ENCODE measurements around the gene LIMS2.

The LIMS2 gene

DNA sequence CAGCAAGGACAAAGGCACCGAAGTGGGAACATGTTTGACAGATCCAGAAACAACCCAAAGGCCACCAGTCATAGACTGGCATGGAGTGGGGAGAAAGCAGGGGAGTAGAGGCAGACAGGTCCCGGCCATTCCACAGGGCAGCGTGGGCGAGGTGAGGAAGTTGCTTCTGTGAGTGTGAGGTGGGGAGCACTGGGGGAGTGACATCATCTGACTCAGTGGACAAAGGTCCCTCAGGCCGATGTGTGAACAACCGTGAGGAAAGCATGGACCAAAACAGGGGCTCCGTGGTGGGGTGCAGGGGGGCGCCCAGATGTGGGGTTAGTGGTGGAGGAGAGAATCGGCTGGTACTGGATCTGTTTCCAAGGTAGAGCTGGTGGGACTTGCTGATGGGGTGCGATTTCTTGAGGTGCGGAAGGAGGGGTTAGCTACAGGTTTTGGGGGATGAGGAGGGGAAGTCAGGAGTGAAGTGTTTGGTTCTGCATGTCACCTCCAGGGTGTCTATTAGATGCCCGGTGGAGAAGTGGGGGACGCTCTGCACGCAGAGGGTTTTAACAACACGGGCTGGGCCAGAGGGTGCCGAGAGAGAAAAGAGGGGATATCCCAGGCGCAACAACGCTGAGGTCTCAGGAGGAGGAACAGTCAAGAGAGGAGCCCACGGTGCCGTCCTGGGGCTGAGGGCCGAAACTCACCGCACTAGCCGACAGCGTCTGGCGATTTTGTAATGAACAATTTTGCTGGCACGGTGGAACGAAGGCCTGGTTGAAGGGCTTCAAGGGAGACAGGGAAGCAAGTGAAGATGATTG, 23.4 kb upstream of the LIMS2 start:
- Histone ChIP-seq H3K4me3 (ENCODE audit: low read length) (no peak overlapping the region), H3K9ac (ENCODE audit: low read length) (no peak overlapping the region), H3K4me1 (ENCODE audit: control insufficient read depth, low read depth, low read length) (peaks cover 21% of the 10 kb centered on the region), H3K9me3 (ENCODE audit: control insufficient read depth, low read depth, low read length) (no peaks in the 10 kb centered on the region), H3K27me3 (ENCODE audit: control insufficient read depth, insufficient read depth, low read length) (peaks cover 8% of the 10 kb centered on the region), H3K27ac (ENCODE audit: low read length) (no peak overlapping the region), H3K36me3 (ENCODE audit: control insufficient read depth, low read depth, low read length) (peaks cover 6% of the 10 kb centered on the region)

DNA sequence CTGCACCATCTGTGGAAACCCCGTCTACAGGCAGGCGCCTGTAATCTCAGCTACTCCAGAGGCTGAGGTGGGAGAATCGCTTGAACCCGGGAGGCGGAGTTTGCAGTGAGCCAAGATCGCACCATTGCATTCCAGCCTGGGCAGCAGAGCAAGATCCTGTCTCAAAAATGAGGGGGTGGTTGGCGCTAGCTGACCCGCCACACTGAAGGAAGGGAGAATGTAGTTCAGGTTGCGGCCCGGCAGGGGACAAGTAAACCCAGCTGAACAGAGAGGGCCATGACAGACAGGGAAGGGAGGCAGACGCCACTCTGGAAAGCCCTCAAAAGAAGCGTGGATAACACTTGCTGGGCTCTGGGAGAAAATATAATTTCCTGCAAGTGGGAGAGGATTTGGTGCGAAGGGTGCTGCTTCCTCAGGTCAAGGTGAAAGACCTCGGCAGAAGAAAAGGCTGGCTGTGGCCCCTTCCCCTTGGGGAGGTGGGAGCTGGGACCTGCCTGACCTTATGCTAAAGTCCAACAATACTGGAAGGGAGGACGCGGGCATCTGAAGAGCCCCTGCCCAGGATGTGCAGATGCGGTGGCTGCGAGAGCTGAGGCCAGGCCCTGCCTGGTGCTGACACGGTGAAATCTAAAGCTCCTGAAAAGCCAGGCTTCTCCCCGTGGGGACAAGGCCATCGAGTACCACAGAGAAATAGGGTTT, 22.3 kb upstream of the LIMS2 start:
- no peak overlapping the region for H3K27ac ChIP-seq (ENCODE audit: low read length)
- H3K9ac ChIP-seq (ENCODE audit: low read length) = no peak overlapping the region
- peaks cover 14% of the 10 kb centered on the region for H3K4me1 ChIP-seq (ENCODE audit: control insufficient read depth, low read depth, low read length)
- H3K9me3 ChIP-seq (ENCODE audit: control insufficient read depth, low read depth, low read length) = no peaks in the 10 kb centered on the region
- no peaks in the 10 kb centered on the region for H3K36me3 ChIP-seq (ENCODE audit: control insufficient read depth, low read depth, low read length)
- no peak overlapping the region for H3K4me3 ChIP-seq (ENCODE audit: low read length)
- peaks cover 8% of the 10 kb centered on the region for H3K27me3 ChIP-seq (ENCODE audit: control insufficient read depth, insufficient read depth, low read length)

DNA sequence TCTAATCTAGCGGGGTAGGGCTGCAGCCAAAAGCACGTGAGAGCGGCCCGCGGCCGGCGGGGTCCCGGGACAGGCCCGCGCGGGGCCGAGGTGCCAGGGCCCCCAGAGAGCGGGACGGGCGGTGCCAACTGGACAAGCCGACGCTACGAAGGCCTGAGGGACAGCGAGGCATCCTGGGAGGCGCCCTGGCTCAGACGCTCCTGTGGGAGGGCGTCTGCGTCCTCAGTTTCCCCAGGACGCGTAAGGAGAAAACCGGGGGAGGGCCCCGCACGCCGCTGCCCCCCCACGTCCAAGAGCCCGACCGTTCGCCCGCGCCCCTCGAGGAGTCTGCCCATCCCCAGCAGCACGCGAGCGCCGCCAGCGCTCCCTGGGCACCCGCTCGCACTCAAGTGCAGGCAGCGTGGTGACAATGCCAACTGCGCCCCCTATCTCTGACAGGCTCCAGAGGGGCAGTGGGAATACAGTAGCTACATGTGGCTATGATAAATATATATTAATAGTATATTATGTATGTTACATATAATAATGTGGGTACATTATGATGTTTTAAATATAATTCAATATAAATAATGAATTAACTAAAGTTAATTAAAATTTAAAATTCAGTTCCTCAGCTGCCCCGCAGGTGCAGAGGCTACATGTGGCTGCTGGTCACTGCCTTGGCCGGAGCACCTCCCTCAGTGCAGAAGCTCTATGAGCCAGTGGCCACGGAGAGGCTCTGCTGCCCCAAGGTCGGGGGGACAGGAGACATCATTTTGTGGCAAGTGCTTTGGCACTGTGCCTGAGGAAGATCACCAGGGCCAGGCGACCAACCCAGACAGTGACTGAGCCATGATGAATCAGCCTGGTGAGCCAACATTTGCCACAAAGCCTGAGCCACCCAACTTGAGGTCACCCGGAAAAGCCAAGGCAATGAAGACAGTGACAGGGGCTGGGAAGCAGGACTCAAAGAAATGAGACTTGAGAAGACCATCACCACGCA, 20.5 kb upstream of the LIMS2 start:
- peaks cover 8% of the 10 kb centered on the region for H3K27me3 ChIP-seq (ENCODE audit: control insufficient read depth, insufficient read depth, low read length)
- H3K9ac ChIP-seq (ENCODE audit: low read length) = no peak overlapping the region
- peaks cover 7% of the 10 kb centered on the region for H3K4me1 ChIP-seq (ENCODE audit: control insufficient read depth, low read depth, low read length)
- no peak overlapping the region for H3K27ac ChIP-seq (ENCODE audit: low read length)
- H3K9me3 ChIP-seq (ENCODE audit: control insufficient read depth, low read depth, low read length) = peaks cover 5% of the 10 kb centered on the region
- no peak overlapping the region for H3K4me3 ChIP-seq (ENCODE audit: low read length)
- H3K36me3 ChIP-seq (ENCODE audit: control insufficient read depth, low read depth, low read length) = no peaks in the 10 kb centered on the region

DNA sequence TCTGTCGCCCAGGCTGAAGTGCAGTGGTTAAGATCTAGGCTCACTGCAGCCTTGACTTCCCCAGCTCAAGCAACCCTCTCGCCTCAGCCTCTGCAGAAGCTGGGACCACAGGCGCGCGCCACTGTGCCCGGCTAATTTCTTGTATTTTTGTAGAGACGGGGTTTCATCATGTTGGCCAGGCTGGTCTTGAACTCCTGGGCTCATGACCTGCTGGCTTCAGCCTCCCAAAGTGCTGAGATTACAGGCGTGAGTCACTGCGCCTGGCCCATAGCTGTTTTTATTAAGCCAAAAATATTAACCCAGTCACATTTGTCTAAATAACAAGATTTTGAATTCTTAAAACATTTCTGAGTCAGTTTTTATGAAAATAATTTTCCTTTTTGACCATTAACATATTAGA, 19.7 kb upstream of the LIMS2 start:
- H3K4me1 ChIP-seq (ENCODE audit: control insufficient read depth, low read depth, low read length) = no peaks in the 10 kb centered on the region
- no peak overlapping the region for H3K4me3 ChIP-seq (ENCODE audit: low read length)
- H3K9ac ChIP-seq (ENCODE audit: low read length) = no peak overlapping the region
- H3K36me3 ChIP-seq (ENCODE audit: control insufficient read depth, low read depth, low read length) = no peaks in the 10 kb centered on the region
- H3K27me3 ChIP-seq (ENCODE audit: control insufficient read depth, insufficient read depth, low read length) = peaks cover 8% of the 10 kb centered on the region
- H3K27ac ChIP-seq (ENCODE audit: low read length) = no peak overlapping the region
- H3K9me3 ChIP-seq (ENCODE audit: control insufficient read depth, low read depth, low read length) = peaks cover 13% of the 10 kb centered on the region

DNA sequence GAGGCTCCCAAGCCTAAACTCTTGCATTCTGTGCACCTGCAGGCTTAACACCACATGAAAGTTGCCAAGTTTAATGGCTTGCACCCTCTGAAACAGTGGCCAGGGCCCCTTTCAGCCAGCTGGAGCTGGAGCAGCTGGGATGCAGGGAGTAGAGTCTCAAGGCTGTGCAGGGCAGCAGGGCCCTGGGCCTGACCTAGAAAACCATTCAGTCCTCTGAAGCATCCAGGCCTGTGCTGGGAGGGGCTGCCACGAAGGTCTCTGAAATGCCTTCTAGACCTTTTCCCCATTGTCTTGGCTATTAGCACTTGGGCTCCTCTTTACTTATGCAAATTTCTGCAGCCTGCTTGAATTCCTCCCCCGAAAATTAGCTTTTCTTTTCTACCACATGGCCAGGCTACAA, 15.4 kb upstream of the LIMS2 start:
- no peak overlapping the region for H3K27ac ChIP-seq (ENCODE audit: low read length)
- H3K9ac ChIP-seq (ENCODE audit: low read length) = no peak overlapping the region
- peaks cover 8% of the 10 kb centered on the region for H3K27me3 ChIP-seq (ENCODE audit: control insufficient read depth, insufficient read depth, low read length)
- H3K4me1 ChIP-seq (ENCODE audit: control insufficient read depth, low read depth, low read length) = no peaks in the 10 kb centered on the region
- H3K36me3 ChIP-seq (ENCODE audit: control insufficient read depth, low read depth, low read length) = no peaks in the 10 kb centered on the region
- no peak overlapping the region for H3K4me3 ChIP-seq (ENCODE audit: low read length)
- peaks cover 18% of the 10 kb centered on the region for H3K9me3 ChIP-seq (ENCODE audit: control insufficient read depth, low read depth, low read length)

DNA sequence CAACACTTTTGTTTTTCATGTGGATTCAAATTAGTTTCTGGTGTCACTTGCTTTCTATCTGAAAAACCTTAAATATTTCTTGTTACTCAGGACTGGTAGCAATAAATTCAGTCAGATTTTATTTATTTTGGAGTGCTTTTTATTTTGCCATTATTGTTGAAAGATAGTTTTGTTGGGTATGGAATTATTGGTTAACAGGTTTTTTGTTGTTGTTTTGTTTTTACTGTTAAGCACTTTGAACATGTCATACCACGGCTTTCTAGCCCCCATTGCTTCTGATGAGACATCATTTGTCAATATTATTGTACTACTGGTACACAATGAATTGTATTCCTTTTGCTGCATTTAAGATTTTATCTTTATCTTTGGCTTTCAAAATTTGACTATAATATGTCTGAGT, 13.1 kb upstream of the LIMS2 start:
- Histone ChIP-seq H3K9me3 (ENCODE audit: control insufficient read depth, low read depth, low read length) (peaks cover 18% of the 10 kb centered on the region), H3K27ac (ENCODE audit: low read length) (no peak overlapping the region), H3K9ac (ENCODE audit: low read length) (no peak overlapping the region), H3K36me3 (ENCODE audit: control insufficient read depth, low read depth, low read length) (no peaks in the 10 kb centered on the region), H3K27me3 (ENCODE audit: control insufficient read depth, insufficient read depth, low read length) (no peaks in the 10 kb centered on the region), H3K4me1 (ENCODE audit: control insufficient read depth, low read depth, low read length) (no peaks in the 10 kb centered on the region), H3K4me3 (ENCODE audit: low read length) (no peak overlapping the region)

DNA sequence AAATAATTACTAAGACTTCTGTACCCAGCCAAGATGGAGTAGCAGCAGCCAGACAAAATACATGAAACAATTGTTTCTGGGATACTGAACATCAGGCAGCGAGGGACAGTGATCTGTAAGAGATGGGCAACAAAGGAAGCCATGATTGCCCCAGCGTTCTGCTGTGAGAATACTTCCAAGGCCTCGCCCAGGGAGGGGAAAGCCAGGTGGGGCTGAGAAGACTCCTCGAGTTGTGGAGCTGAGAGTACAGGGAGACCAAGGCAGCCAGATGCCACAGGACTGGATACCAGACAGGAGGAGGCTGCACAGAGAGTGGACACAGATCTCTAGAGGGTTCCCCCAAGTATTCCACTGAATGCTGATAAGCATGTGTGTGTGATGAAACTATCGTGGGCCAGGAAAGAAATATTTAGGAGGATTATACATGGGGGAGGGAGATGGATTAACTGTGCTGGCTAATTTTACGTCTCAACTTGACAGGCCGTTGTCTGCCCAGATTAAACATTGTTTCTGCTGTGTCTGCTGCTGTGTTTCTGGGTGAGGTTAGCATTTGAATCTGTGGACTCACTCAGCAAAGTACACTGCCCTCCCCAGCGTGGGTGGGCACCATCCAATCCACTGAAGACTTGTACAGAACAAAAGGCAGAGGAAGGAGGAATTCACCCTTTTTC, 10.2 kb upstream of the LIMS2 start:
- H3K4me1 ChIP-seq (ENCODE audit: control insufficient read depth, low read depth, low read length) = no peaks in the 10 kb centered on the region
- no peaks in the 10 kb centered on the region for H3K36me3 ChIP-seq (ENCODE audit: control insufficient read depth, low read depth, low read length)
- H3K4me3 ChIP-seq (ENCODE audit: low read length) = no peak overlapping the region
- no peak overlapping the region for H3K9ac ChIP-seq (ENCODE audit: low read length)
- no peaks in the 10 kb centered on the region for H3K27me3 ChIP-seq (ENCODE audit: control insufficient read depth, insufficient read depth, low read length)
- H3K9me3 ChIP-seq (ENCODE audit: control insufficient read depth, low read depth, low read length) = peaks cover 11% of the 10 kb centered on the region
- H3K27ac ChIP-seq (ENCODE audit: low read length) = no peak overlapping the region

DNA sequence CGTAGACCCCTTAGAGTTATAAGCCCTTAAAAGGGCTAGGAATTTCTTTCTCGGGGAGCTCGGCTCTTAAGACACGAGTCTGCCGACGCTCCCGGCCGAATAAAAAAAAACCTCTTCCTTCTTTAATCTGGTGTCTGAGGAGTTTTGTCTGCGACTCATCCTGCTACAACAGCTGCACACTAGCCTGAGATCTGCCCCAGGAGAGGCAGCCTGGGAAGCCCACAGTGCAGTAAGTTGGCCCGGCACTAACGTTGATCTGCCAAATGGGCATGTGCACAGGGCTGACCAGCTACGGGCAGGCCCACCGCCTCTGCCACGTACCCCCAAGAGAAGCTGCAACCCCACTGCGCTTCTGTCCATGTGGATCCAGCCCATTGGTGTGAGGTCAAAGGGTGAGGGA, 8.4 kb upstream of the LIMS2 start:
- H3K27ac ChIP-seq (ENCODE audit: low read length) = no peak overlapping the region
- no peak overlapping the region for H3K9ac ChIP-seq (ENCODE audit: low read length)
- H3K9me3 ChIP-seq (ENCODE audit: control insufficient read depth, low read depth, low read length) = no peaks in the 10 kb centered on the region
- H3K4me3 ChIP-seq (ENCODE audit: low read length) = no peak overlapping the region
- H3K4me1 ChIP-seq (ENCODE audit: control insufficient read depth, low read depth, low read length) = no peaks in the 10 kb centered on the region
- no peaks in the 10 kb centered on the region for H3K27me3 ChIP-seq (ENCODE audit: control insufficient read depth, insufficient read depth, low read length)
- H3K36me3 ChIP-seq (ENCODE audit: control insufficient read depth, low read depth, low read length) = no peaks in the 10 kb centered on the region

DNA sequence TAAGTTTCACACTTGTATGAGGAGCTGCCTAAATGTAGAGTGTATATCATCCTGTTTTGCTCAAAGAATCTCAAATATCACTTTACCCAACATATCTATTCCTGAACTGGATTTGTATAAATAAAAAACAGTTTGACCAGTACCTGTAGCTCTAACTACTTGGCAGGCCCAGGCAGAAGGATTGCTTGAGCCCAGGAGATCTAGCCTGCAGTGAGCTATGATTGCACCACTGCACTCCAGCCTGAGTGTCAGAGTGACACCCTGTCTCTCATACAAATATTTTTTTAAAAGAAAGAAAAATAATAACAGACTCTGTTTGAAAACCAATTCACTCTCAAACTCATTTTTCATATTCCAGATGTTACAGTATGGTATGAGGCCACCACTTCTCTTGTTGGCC, 7.7 kb upstream of the LIMS2 start:
- no peaks in the 10 kb centered on the region for H3K27me3 ChIP-seq (ENCODE audit: control insufficient read depth, insufficient read depth, low read length)
- H3K4me3 ChIP-seq (ENCODE audit: low read length) = no peak overlapping the region
- no peaks in the 10 kb centered on the region for H3K4me1 ChIP-seq (ENCODE audit: control insufficient read depth, low read depth, low read length)
- H3K27ac ChIP-seq (ENCODE audit: low read length) = no peak overlapping the region
- H3K36me3 ChIP-seq (ENCODE audit: control insufficient read depth, low read depth, low read length) = no peaks in the 10 kb centered on the region
- H3K9me3 ChIP-seq (ENCODE audit: control insufficient read depth, low read depth, low read length) = no peaks in the 10 kb centered on the region
- no peak overlapping the region for H3K9ac ChIP-seq (ENCODE audit: low read length)

DNA sequence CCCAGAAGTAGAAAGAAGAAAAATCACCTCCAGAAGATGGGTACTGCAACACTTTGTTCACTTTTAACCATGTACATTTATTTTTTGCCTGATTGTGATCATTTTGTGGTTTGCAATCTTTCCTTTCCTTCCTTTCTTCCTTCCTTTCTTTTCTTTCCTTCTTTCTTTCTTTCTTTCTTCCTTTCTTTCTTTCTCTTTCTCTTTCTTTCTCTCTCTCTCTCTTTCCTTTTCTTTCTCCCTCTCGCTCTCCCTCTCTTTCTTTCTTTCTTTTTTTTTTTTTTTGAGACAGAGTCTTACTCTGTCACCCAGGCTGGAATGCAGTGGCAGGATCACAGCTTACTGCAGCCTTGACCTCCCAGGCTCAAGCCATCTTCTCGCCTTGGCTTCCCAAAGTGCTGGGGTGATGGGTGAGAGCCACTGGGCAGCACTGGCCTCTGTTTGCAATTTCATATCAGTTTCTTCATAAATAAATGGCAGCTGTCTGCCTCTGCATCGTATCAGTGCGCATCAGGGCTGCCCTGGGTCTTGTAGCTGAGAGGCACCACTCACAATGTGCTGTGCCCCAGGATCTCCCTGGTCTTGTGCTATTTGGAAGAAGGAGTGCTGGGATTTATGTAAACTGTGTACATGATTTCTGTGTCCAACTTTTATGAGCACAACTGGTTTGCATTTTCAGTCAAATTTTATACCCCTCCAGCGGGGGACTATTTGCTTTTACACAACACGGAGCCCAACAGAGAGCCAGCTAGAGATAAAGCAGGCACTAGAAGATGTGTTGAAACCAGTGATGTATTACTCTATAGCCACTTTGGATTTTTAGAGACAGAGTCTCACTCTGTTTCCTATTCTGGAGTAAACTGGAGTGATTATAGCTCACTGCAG, 6.9 kb upstream of the LIMS2 start:
- H3K36me3 ChIP-seq (ENCODE audit: control insufficient read depth, low read depth, low read length) = no peaks in the 10 kb centered on the region
- no peaks in the 10 kb centered on the region for H3K4me1 ChIP-seq (ENCODE audit: control insufficient read depth, low read depth, low read length)
- no peaks in the 10 kb centered on the region for H3K9me3 ChIP-seq (ENCODE audit: control insufficient read depth, low read depth, low read length)
- no peak overlapping the region for H3K4me3 ChIP-seq (ENCODE audit: low read length)
- H3K27ac ChIP-seq (ENCODE audit: low read length) = no peak overlapping the region
- no peak overlapping the region for H3K9ac ChIP-seq (ENCODE audit: low read length)
- H3K27me3 ChIP-seq (ENCODE audit: control insufficient read depth, insufficient read depth, low read length) = peaks cover 8% of the 10 kb centered on the region
